ENCODE measurements around the gene ATP1A2. TPM values are rescaled to one million over a fixed set of nuclear protein-coding genes. Genes with fewer than 3 reads are reported as not detected.

The ATP1A2 gene
- total and polyA plus RNA-seq, 2 donors (not counting 3 experiments of a cell fraction or from before 2014, with no cell fraction given) = not detected

DNA sequence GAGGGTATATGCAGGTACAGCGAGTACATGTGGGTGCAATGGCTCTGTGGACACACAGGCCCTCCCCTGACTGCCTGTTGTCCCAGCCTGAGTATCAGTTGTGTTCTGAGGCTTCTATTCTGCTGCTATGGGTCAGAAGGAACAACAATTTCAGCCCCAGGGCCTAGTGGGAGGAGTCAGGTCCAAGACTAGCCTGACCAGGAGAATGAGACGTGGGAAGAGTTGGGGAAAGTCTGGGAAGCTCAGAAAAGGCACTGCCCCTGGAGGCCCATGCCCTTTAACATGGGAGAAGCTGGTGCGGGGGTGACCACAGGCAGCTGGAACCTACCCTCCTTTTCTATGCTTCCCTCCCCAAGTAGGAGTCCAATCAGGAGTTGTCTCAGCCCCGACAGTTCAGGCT lies 24.8 kb upstream of the ATP1A2 start:
- BruUV-seq (replicated peaks) = no TSS peak
- Histone ChIP-seq H3K27me3 (ENCODE audit: control insufficient read depth in 2 of 2, insufficient read depth in 2 of 2, low read length in 2 of 2) (peaks cover 0 to 2% of the 10 kb centered on the region in 2 experiments), H4K20me1 (replicated peaks; ENCODE audit: control insufficient read depth, extremely low read depth, insufficient read depth, low read length) (no peaks in the 10 kb centered on the region), H3K79me2 (ENCODE audit: control insufficient read depth, insufficient read depth, low read length) (no peaks in the 10 kb centered on the region), H3K9me3 (replicated peaks; ENCODE audit: control insufficient read depth, insufficient read depth, low read length) (no peaks in the 10 kb centered on the region), H3K4me3 (replicated peaks in 1 of 3; ENCODE audit: insufficient read depth in 1 of 3, low read depth in 1 of 3, low read length in 3 of 3) (no peak overlapping the region), H2AFZ (ENCODE audit: low read depth, low read length) (no peak overlapping the region), H3K9ac (replicated peaks; ENCODE audit: extremely low read depth, insufficient read depth, low read length) (no peak overlapping the region), H3K27ac (ENCODE audit: insufficient read depth, low read depth, low read length) (no peak overlapping the region), H3K4me1 (ENCODE audit: control insufficient read depth, extremely low read depth, insufficient read depth, low read length) (no peaks in the 10 kb centered on the region), H3K4me2 (ENCODE audit: insufficient read depth, low read length) (no peak overlapping the region), H3K9me1 (replicated peaks; ENCODE audit: control insufficient read depth, extremely low read depth, insufficient read depth, low read length) (no peaks in the 10 kb centered on the region), H3K36me3 (ENCODE audit: control insufficient read depth in 2 of 2, extremely low read depth in 1 of 2, insufficient read depth in 2 of 2, low read length in 2 of 2) (no peaks in the 10 kb centered on the region)
- ChIA-PET CTCF (interaction anchor here (1.2 kb wide), 1 partner anchor 11 kb away, joined by 4 read pairs; no protein-coding TSS in a partner anchor), POLR2A (no interaction called here)
- FAIRE-seq (no peak), DNase-seq (ENCODE audit: low read depth, low spot score) (no peak)
- intact Hi-C loops (cut with micrococcal nuclease) (no loop called here), dilution Hi-C loops (cut with MboI; ENCODE audit: extremely low pct_ligation_motif_present, low sequenced_read_pairs) (no loop called here)
- no peak for TF ChIP-seq POLR2AphosphoS5 (IDR thresholded peaks at IDR 0.05; ENCODE audit: insufficient read depth, low read depth, low read length)
- TF ChIP-seq FOS (IDR thresholded peaks at IDR 0.05; ENCODE audit: borderline replicate concordance, insufficient read depth, low read length) = no peak
- TF ChIP-seq GATA2 (IDR thresholded peaks at IDR 0.05; ENCODE audit: insufficient read depth, insufficient read length, low read depth, low read length) = no peak
- TF ChIP-seq, protein P1, sequence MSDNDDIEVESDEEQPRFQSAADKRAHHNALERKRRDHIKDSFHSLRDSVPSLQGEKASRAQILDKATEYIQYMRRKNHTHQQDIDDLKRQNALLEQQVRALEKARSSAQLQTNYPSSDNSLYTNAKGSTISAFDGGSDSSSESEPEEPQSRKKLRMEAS (IDR thresholded peaks at IDR 0.05; ENCODE audit: insufficient read depth, insufficient read length) = no peak
- no peak for TF ChIP-seq EZH2 (IDR thresholded peaks at IDR 0.05; ENCODE audit: borderline replicate concordance, low read depth, low read length, severe bottlenecking)
- no peak for TF ChIP-seq POLR2A (IDR thresholded peaks at IDR 0.05; ENCODE audit: low read depth, low read length)
- TF ChIP-seq MYC (IDR thresholded peaks at IDR 0.05; ENCODE audit: low read depth, low read length) = no peak
- TF ChIP-seq JUN (IDR thresholded peaks at IDR 0.05; ENCODE audit: borderline replicate concordance, insufficient read depth, insufficient read length, low read depth) = no peak

DNA sequence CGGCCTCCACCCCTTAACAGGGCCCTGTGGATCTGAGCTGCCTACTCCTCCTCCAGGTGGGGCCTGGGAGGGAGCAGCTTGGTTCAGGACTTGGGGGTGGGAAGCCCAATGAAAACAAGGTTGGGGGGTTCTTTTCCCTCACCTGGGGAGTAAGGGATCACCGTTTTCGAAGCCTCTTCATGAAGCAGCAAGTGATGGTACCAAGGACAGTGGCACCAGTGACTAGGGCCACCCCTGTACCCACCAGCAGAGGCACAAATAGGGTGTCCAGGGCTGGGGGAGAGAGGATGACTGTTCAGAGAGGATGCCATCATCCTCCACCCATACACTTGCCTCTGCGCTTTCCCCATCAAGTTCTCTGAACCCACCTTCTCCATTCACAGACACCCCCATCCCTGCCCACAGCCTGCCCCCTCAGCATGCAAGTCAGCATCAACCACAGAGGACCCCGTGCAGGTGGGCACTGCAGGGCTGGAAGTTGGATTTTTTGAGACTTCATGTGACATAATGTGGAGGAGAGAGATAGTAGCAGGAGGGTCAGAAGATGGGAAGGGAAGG lies 23.8 kb upstream of the ATP1A2 start:
- intact Hi-C loops (cut with micrococcal nuclease) = no loop called here
- H3K9me3 ChIP-seq (replicated peaks; ENCODE audit: control insufficient read depth, insufficient read depth, low read length) = no peaks in the 10 kb centered on the region
- H3K9me1 ChIP-seq (replicated peaks; ENCODE audit: control insufficient read depth, extremely low read depth, insufficient read depth, low read length) = no peaks in the 10 kb centered on the region
- H3K4me3 ChIP-seq (replicated peaks in 1 of 3; ENCODE audit: insufficient read depth in 1 of 3, low read depth in 1 of 3, low read length in 3 of 3) = no peak overlapping the region
- peaks cover 0 to 2% of the 10 kb centered on the region in 2 experiments for H3K27me3 ChIP-seq (ENCODE audit: control insufficient read depth in 2 of 2, insufficient read depth in 2 of 2, low read length in 2 of 2)
- H3K27ac ChIP-seq (ENCODE audit: insufficient read depth, low read depth, low read length) = no peak overlapping the region
- H3K79me2 ChIP-seq (ENCODE audit: control insufficient read depth, insufficient read depth, low read length) = no peaks in the 10 kb centered on the region
- TF ChIP-seq POLR2AphosphoS5 (IDR thresholded peaks at IDR 0.05; ENCODE audit: insufficient read depth, low read depth, low read length) (no peak), FOS (IDR thresholded peaks at IDR 0.05; ENCODE audit: borderline replicate concordance, insufficient read depth, low read length) (no peak), JUN (IDR thresholded peaks at IDR 0.05; ENCODE audit: borderline replicate concordance, insufficient read depth, insufficient read length, low read depth) (no peak), GATA2 (IDR thresholded peaks at IDR 0.05; ENCODE audit: insufficient read depth, insufficient read length, low read depth, low read length) (no peak), EZH2 (IDR thresholded peaks at IDR 0.05; ENCODE audit: borderline replicate concordance, low read depth, low read length, severe bottlenecking) (no peak), MYC (IDR thresholded peaks at IDR 0.05; ENCODE audit: low read depth, low read length) (no peak), POLR2A (IDR thresholded peaks at IDR 0.05; ENCODE audit: low read depth, low read length) (no peak)
- TF ChIP-seq, protein P1 (IDR thresholded peaks at IDR 0.05; ENCODE audit: insufficient read depth, insufficient read length) = no peak
- TF ChIP-seq, protein P2, sequence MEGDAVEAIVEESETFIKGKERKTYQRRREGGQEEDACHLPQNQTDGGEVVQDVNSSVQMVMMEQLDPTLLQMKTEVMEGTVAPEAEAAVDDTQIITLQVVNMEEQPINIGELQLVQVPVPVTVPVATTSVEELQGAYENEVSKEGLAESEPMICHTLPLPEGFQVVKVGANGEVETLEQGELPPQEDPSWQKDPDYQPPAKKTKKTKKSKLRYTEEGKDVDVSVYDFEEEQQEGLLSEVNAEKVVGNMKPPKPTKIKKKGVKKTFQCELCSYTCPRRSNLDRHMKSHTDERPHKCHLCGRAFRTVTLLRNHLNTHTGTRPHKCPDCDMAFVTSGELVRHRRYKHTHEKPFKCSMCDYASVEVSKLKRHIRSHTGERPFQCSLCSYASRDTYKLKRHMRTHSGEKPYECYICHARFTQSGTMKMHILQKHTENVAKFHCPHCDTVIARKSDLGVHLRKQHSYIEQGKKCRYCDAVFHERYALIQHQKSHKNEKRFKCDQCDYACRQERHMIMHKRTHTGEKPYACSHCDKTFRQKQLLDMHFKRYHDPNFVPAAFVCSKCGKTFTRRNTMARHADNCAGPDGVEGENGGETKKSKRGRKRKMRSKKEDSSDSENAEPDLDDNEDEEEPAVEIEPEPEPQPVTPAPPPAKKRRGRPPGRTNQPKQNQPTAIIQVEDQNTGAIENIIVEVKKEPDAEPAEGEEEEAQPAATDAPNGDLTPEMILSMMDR (IDR thresholded peaks at IDR 0.05; ENCODE audit: extremely low read depth in 1 of 2, insufficient read depth in 1 of 2, low read depth in 1 of 2, low read length in 2 of 2) = no peak
- H3K4me2 ChIP-seq (ENCODE audit: insufficient read depth, low read length) = no peak overlapping the region
- DNase-seq (ENCODE audit: low read depth, low spot score) (no peak), FAIRE-seq (no peak)
- ChIA-PET CTCF (interaction anchor here (1.2 to 1.4 kb wide), 2 partner anchors 10 to 13 kb away, joined by 4 to 8 read pairs; no protein-coding TSS in a partner anchor), POLR2A (no interaction called here)
- BruUV-seq (replicated peaks) = no TSS peak
- no peak overlapping the region for H2AFZ ChIP-seq (ENCODE audit: low read depth, low read length)
- no peaks in the 10 kb centered on the region for H3K36me3 ChIP-seq (ENCODE audit: control insufficient read depth in 2 of 2, extremely low read depth in 1 of 2, insufficient read depth in 2 of 2, low read length in 2 of 2)
- H4K20me1 ChIP-seq (replicated peaks; ENCODE audit: control insufficient read depth, extremely low read depth, insufficient read depth, low read length) = no peaks in the 10 kb centered on the region
- dilution Hi-C loops (cut with MboI; ENCODE audit: extremely low pct_ligation_motif_present, low sequenced_read_pairs) = no loop called here
- no peaks in the 10 kb centered on the region for H3K4me1 ChIP-seq (ENCODE audit: control insufficient read depth, extremely low read depth, insufficient read depth, low read length)
- no peak overlapping the region for H3K9ac ChIP-seq (replicated peaks; ENCODE audit: extremely low read depth, insufficient read depth, low read length)

Measured in endothelial cell of umbilical vein (primary cell).